GM18858 (cell line): ENCODE results near the gene RBM39.
"Not testable (repeated sequence)": the region's sequence is repeated elsewhere in the genome, so short reads cannot be mapped to it uniquely, and the experiment has no call there.

Experiments used
- ATAC-seq: cut with Tn5 transposase; IDR thresholded peaks from one replicate; pipeline ENCODE4 v1.9.1; 2021; ENCODE audit not compliant: unreplicated experiment

The RBM39 gene

GRCh38 chr20:35741892-35742740, at the start of gene RBM39:
RBM39 (minus strand) TSS chr20:35742260; CDS start chr20:35740874, 1,386 bp downstream.
- ATAC-seq, result peak; percentile 73

DNA sequence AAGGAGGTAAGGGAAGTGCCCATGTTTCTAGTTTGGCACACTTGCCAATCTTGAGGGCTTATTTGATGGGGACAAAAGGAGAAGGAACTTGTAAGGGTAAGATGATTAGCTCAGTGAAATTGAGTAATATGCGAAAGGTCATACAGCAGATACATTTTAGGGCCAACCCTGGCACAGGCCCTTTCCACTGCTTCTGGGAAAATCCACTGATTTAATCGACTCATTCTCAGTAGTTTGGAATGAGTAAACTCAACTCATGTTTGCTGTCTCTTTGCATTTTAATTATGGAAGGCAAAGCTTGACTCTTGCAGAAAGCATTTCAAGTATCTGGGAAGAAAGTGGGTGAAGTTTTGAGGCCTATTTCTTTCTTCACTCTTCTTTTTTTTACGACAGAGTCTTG, 49.8 kb upstream of the RBM39 start:
- no peak for ATAC-seq

- ATAC-seq, result no peak
Measured at GRCh38 chr20:35791097-35791496, 49.0 kb upstream of the RBM39 start.

DNA sequence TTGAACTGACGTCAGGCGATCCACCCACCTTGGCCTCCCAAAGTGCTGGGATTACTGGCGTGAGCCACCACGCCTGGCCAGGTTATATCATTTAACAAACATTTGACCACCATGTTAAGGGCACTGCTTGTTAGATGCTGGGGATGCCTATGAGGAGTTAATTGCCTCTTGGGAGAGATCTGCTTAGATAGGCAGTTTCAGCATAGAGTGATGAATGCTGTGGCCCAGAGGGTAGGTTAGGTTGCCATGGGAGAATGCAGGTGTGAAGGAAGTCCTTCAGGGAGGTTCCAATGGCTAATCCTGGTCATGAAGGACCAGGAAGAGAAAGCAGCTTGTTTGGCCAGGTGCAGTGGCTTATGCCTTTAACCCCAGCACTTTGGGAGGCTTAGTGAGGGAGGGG, 46.7 kb upstream of the RBM39 start:
- ATAC-seq, result no peak

GRCh38 chr20:35785541-35785940, 43.5 kb upstream of the RBM39 start:
- ATAC-seq, result not testable (repeated sequence)

DNA sequence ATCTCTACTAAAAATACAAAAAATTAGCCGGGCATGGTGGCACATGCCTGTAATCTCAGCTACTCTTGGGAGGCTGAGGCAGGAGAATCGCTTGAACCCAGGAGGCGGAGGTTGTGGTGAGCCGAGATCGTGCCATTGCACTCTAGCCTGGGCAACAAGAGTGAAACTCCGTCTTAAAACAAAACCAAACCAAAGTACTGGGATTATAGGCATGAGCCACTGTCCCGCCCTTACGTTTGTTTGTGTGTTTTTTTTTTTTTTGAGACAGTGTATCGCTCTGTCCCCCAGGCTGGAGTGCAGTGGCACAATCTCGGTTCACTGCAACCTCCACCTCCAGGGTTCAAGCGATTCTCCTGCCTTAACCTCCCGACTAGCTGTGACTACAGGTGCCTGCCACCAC, 41.8 kb upstream of the RBM39 start:
- ATAC-seq, result not testable (repeated sequence)

DNA sequence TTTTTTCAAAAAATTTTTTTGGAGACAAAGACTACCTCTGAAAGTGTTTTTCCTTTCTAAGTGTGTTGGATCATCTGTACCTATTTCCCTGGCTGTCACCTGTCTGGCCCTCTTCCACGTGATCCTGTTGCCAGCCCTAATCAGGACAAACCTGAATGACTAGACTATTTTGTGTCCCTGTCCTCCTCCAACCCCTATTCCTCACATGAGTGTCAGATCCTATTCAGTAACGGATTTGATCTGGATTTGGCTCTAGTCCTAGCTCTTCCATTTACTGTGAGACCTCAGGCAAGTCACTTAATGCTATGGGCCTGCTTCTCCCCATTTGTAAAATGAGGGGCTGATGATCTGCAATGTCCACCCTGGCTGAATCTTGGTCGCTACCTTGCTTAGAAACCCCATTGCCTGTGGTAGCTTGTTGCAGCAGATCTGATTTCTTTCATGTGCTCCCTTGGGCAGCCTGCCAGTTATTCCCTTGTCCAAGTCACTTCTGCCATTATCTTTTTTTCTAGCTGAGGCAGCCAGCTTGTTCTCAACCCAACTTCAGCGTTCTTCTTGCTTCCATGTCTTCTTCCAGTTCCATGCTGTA, 34.5 kb upstream of the RBM39 start:
- ATAC-seq, result no peak

- ATAC-seq, result no peak
Measured at GRCh38 chr20:35774391-35774790, 32.3 kb upstream of the RBM39 start.

DNA sequence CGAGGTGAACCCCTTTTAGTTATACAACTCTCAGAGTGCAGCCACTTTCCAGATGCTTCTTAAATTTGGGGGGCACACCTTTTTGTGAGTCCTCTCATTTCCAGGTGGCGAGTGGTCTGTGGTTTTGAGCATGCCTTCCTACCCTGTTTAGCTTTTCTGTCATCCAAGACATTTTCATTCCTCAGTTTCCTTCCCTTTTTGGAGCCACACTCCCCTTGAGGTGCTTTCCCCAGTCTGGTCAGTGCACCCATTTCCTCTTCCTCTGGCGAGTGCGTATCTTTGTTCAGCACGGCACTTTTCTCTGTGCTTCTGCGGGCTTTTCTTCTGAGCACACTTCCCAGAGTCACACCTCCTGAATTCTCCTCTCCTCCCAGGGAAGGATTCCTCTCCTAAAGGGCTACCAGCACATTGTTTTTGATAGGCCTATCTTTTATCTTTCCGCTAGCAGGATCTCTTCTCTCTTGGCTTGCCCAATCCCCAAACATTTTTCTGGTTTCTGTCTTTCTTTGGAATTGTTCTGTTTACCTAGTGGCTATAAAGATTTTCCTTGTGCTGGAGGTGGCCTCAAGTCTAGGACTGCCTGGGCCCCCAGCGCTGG, 31.2 kb upstream of the RBM39 start:
- no peak for ATAC-seq

DNA sequence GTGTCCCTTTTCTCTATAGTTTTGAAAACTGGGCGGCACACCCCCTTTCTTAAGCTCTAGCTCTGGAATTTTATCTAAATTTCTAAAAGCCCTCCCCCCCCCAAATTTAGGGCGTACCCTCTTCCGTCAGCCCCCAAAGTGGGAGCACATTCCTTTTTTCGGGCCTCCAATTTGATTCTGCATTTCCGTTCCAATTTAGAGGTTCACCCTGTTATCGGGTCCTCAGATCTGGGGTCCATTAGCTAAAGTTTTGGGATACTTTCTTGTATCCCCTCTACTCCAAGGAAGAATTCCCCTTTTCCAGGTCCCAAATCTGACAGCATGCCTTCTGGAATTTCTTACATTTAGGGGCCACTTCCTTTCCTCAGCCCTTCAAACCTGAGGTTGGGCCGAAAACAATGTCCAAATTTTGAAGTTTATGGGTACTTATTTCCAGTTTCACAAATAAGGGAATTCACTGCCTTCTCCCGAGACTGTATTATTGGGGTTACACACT, 30.6 kb upstream of the RBM39 start:
- no peak for ATAC-seq

DNA sequence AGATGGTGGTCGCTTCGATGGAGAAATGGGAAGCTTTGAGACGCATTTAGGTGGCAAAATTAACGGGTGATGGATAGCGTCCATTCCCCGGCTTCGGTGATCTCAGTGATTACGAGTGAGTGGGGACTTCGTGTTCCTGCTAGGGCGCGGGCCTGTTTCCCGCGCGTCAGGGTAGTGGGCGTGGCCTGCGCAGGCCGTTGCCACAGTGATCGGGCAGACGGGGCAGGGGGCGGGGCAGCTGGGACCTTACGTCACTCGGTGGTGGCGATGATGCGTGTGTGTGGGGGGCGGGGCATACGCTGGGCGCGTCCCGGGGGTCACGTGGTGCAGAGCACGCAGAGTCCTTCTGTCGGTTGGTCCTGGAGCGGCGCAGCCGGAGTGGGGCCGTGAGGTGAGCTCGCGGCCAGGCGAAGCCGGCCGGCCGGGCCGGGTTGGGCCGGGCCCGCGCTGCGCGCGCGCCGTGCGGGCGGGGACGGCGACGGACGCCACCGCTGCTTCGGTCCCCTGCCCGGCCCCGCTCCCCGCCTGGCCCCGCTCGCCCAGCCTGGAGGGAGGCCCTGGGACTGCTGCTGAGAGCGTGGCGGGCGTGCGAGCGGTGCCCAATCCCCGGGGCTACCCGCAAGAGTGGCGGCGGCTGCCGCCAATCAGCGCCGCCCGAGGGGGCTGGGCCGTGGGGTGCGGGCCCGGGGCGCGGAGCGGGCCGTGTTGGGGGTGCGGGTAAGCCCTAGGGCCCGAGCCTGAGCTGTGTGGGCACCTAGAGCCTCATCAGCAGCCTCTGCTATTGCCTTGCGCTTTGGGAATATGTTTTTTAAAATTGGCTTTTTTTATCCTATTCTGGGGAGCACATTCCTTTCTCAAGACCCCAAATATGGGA, 29.9 kb upstream of the RBM39 start, which contains the start of gene PHF20:
Gene PHF20 (plus strand): TSS at position 327 of the 874 bp plus-strand sequence. CDS start 29,508 bp downstream, outside the sequence.
- ATAC-seq, result peak; percentile 48

DNA sequence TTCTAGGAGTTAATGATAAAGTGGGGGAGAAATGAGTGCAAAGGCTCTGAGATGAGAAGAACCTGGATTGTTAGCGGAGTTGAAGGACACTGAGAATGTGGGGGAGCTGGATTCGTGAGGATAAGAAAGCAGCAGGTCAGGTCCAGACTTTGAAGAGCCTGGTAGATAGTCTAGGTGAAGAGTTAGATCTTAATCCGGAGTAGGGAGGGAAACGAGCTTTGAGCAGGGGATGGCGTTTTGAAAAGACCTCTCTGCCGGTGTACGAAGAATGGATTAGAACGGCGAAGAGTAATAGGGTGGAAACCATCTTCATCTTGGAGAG, 29.3 kb upstream of the RBM39 start:
- no peak for ATAC-seq

GRCh38 chr20:35768731-35769664, 26.9 kb upstream of the RBM39 start:
- no peak for ATAC-seq

DNA sequence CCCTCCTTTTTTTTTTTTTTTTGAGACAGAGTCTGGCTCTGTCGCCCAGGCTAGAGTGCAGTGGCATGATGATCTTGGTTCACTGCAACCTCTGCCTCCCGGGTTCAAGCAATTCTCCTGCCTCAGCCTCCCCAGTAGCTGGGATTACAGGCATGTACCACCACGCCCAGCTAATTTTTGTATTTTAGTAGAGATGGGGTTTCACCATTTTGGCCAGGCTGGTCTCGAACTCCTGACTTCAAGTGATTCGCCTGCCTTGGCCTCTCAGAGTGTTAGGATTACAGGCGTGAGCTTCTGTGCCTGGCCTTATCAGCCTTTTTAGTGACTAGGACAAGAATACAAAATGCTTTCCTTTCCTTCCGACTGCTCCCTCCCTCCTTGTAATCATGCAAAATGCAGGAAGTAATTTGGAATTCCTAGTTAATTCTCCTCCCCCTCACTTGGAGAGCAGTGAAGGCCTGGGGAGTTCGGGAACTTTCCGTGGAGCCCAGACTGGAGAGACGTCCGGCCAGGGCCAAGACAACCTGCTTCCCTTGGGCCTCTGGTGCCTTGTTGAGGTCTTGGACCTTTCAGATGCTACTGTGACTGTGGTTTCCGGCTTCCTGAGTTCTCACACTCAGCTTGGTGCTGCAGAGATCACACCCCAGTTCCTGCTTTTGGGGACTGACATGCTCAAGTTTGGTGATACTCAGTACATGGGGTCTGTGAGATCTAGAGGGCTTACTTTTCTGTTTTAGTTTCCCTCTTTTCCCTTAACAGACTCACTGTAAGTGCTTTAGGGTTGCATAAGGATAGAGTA, 25.8 kb upstream of the RBM39 start:
- peak; percentile 57 for ATAC-seq

DNA sequence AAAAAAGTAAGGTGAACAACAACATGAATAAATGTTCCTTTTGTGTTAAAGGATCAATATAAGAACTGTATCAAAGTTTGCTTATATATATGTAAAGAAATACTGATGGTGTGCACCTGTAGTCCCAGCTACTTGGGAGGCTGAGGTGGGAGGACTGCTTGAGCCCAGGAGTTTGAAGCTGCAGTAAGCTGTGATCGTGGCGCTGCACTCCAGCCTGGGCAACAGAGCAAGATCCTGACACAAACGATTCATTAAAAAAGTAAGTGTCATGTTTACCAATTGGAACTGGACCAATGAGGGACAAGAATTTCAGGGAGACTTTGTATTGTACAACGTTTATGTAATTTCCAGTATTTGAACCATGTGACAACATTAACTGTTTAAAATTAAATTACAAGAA, 24.8 kb upstream of the RBM39 start:
- no peak for ATAC-seq

DNA sequence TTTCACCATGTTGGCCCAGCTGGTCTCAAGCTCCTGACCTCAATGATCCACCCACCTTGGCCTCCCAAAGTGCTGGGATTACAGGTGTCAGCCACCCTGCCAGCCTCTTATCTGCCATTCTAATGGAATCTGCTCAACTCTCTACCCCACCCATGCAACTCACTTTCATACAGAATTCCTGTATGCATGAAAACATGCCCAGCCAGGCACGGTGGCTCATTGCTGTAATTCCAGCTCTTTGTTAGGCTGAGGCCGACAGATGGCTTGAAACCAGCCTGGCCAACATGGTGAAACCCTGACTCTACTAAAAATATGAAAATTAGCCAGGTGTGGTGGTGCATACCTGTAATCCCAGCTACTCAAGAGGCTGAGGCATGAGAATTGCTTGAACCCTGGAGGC, 22.9 kb upstream of the RBM39 start:
- ATAC-seq, result not testable (repeated sequence)

- ATAC-seq, result no peak
Measured at GRCh38 chr20:35762461-35762860, 20.4 kb upstream of the RBM39 start.

GRCh38 chr20:35761548-35761947, 19.5 kb upstream of the RBM39 start:
- not testable (repeated sequence) for ATAC-seq

GRCh38 chr20:35757098-35757705, 15.1 kb upstream of the RBM39 start:
- ATAC-seq, result no peak
